Thyroid gland (tissue), 4 donors: ENCODE data around the gene SLC25A26. TPM values are rescaled to one million over a fixed set of nuclear protein-coding genes. Genes with fewer than 3 reads are reported as not detected.

Experiments used
- DNase-seq, 2 donors: peaks; one replicate each; pipeline ENCODE4 v3.0.0-alpha.2; 2019
- H3K27ac ChIP-seq, 3 donors: fragments of 200-600 bp; sonication (generic); 1 replicate in 2 of 3; 2 replicates in 1 of 3; pipeline ENCODE4 v1.5.1; 2016 to 2019; ENCODE audit warnings: mild to moderate bottlenecking in 1 of 3, moderate library complexity in 1 of 3
- H3K27me3 ChIP-seq: fragments of 200-600 bp; sonication (generic); one replicate; pipeline ENCODE4 v1.5.1; 2019
- H3K36me3 ChIP-seq, 2 donors: fragments of 200-600 bp; sonication (generic); one replicate each; pipeline ENCODE4 v1.5.1; 2016 to 2019
- H3K4me1 ChIP-seq, 2 donors: fragments of 200-600 bp; sonication (generic); one replicate each; pipeline ENCODE4 v1.5.1; 2017 to 2019
- H3K4me3 ChIP-seq, 3 donors: fragments of 200-600 bp; sonication (generic); replicated peaks in 1 of 3; 1 replicate in 2 of 3; 2 replicates in 1 of 3; pipeline ENCODE4 v1.5.1; 2016; ENCODE audit warnings: mild to moderate bottlenecking in 1 of 3
- H3K9me3 ChIP-seq: fragments of 200-600 bp; sonication (generic); one replicate; pipeline ENCODE4 v1.5.1; 2017
- POLR2A ChIP-seq, 2 donors: fragments of 450-650 bp; IDR thresholded peaks; one replicate each; pipeline ENCODE4 v1.6.1; 2017; ENCODE audit warnings: antibody characterized with exemption in 2 of 2, mild to moderate bottlenecking in 2 of 2, moderate library complexity in 1 of 2
- WGBS, 2 donors: methylation state at CpG; one replicate each; pipeline ENCODE4 v1.1.5; 2017; 5-methylcytosine and 5-hydroxymethylcytosine counted together
- intact Hi-C: fragments of 100-400 bp; cut with DNase I; formaldehyde crosslinking; loops from one replicate; pipeline ENCODE4 v1.15.1; 2023
- total RNA-seq, 4 donors: library from RNA; depleted of rRNA; stranded (reverse); fragments of >200 nt; gene quantifications; one replicate each; pipeline ENCODE4 v1.2.3, GENCODE V29; 2016
- TF ChIP-seq, protein P1 (sequence below), 6 experiments: fragments of 200-600 bp in 3 of 6; fragments of 450-650 bp in 3 of 6; sonication (generic) in 3 of 6; IDR thresholded peaks; one replicate each; pipeline ENCODE4 v1.5.1; 2016 to 2019; ENCODE audit warnings: antibody characterized with exemption in 6 of 6, mild to moderate bottlenecking in 2 of 6, inconsistent platforms in 1 of 6, moderate library complexity in 1 of 6

Gene SLC25A26
- total RNA-seq, 4 donors from 2014 or later: 30.9 to 34.7 (median 32.4) TPM

DNA sequence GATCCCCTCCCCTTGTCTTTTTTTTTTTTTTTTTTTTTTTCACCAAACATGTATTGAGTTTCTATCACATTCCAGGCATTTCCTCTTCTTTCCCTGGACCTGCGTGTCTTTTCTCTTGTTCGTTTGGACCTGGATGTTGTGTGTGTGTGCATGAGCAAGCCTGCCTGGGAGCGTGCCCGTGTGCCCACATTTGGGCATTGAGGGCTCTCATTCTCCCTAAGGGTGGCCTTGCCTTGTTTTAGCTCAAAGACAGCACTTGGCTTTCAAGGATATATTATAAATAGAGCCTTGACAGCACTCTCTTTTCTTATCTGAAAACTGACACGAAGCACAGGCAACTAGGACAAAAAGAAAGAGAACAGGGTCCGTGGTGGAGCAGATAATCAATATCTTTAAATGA, 39.0 kb upstream of the SLC25A26 start:
- TF ChIP-seq POLR2A (IDR thresholded peaks at IDR 0.05): no peak
- TF ChIP-seq, protein P1, sequence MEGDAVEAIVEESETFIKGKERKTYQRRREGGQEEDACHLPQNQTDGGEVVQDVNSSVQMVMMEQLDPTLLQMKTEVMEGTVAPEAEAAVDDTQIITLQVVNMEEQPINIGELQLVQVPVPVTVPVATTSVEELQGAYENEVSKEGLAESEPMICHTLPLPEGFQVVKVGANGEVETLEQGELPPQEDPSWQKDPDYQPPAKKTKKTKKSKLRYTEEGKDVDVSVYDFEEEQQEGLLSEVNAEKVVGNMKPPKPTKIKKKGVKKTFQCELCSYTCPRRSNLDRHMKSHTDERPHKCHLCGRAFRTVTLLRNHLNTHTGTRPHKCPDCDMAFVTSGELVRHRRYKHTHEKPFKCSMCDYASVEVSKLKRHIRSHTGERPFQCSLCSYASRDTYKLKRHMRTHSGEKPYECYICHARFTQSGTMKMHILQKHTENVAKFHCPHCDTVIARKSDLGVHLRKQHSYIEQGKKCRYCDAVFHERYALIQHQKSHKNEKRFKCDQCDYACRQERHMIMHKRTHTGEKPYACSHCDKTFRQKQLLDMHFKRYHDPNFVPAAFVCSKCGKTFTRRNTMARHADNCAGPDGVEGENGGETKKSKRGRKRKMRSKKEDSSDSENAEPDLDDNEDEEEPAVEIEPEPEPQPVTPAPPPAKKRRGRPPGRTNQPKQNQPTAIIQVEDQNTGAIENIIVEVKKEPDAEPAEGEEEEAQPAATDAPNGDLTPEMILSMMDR (IDR thresholded peaks at IDR 0.05): no peak
- Histone ChIP-seq H3K27me3 (no peaks in the 10 kb centered on the region), H3K4me1 (no peaks in the 10 kb centered on the region), H3K27ac (no peak overlapping the region), H3K4me3 (no peak overlapping the region), H3K9me3 (no peaks in the 10 kb centered on the region), H3K36me3 (no peaks in the 10 kb centered on the region)
- intact Hi-C loops: no loop called here
- WGBS, 2 donors: 72 to 86% methylated on average over 6 of the region's 6 CpGs
- DNase-seq: no peak

DNA sequence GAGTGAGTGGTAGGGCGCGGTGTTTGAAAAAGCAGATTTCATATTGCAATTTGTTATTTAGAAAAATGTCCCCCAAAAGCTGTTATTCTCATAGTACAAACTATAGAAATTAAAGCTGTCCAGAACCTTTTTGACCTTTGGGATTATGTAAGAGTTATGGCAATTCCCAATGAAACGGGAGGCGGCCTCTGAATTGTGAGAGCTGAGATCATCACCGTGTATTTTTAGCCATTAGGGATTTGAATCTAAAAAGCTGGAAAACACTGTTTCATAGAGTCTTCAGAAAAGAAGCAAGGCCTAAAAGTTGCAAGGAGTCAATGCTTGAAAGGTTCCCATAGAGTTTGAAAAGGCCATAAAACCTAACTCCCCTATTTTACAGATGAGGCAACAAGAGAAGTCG, 38.6 kb upstream of the SLC25A26 start:
- Histone ChIP-seq H3K9me3 (no peaks in the 10 kb centered on the region), H3K27me3 (no peaks in the 10 kb centered on the region), H3K4me1 (no peaks in the 10 kb centered on the region), H3K36me3 (no peaks in the 10 kb centered on the region), H3K27ac (no peak overlapping the region), H3K4me3 (no peak overlapping the region)
- intact Hi-C loops: no loop called here
- WGBS, 2 donors: 78% methylated on average over 6 of the region's 6 CpGs
- DNase-seq: no peak
- no peak for TF ChIP-seq POLR2A (IDR thresholded peaks at IDR 0.05)
- TF ChIP-seq, protein P1 (IDR thresholded peaks at IDR 0.05): no peak

DNA sequence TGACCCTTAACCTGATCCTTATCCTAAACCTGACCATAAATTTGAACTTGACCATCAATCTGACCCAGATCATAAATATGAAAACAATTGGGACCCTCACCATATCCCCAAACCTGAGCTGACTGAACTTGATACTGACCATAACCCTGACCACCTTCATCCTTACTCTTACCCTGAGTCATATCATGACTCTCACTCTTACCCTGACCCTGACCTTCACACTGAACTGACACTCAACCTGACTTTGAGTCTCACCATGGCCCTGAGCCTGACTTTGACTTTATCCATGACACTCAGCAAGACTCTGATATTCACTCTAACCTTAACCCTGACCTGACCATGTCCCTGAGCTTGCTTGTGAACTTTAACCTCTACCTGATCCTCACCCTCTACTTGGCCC, 34.3 kb upstream of the SLC25A26 start:
- Histone ChIP-seq H3K9me3 (no peaks in the 10 kb centered on the region), H3K36me3 (no peaks in the 10 kb centered on the region), H3K27me3 (no peaks in the 10 kb centered on the region), H3K27ac (no peak overlapping the region), H3K4me1 (no peaks in the 10 kb centered on the region), H3K4me3 (no peak overlapping the region)
- no peak for DNase-seq
- intact Hi-C loops: no loop called here
- TF ChIP-seq, protein P1 (IDR thresholded peaks at IDR 0.05): no peak
- no peak for TF ChIP-seq POLR2A (IDR thresholded peaks at IDR 0.05)

GRCh38 chr3:66195347-66195783, 25.4 kb upstream of the SLC25A26 start:
- H3K36me3 ChIP-seq: no peaks in the 10 kb centered on the region
- TF ChIP-seq, protein P1 (IDR thresholded peaks at IDR 0.05): peak in 1 of 6 experiments; percentile 32
- no peak for TF ChIP-seq POLR2A (IDR thresholded peaks at IDR 0.05)
- WGBS, 2 donors: 11 to 31% methylated on average over 21 of the region's 21 CpGs
- DNase-seq: peak; percentile 65 to 72
- H3K4me3 ChIP-seq: no peak overlapping the region
- H3K27ac ChIP-seq: no peak overlapping the region
- H3K4me1 ChIP-seq: no peaks in the 10 kb centered on the region
- H3K9me3 ChIP-seq: no peaks in the 10 kb centered on the region
- intact Hi-C loops: no loop called here
- no peaks in the 10 kb centered on the region for H3K27me3 ChIP-seq

GRCh38 chr3:66196633-66197032, 24.2 kb upstream of the SLC25A26 start:
- TF ChIP-seq, protein P1 (IDR thresholded peaks at IDR 0.05): peak in 4 of 6 experiments; percentile 11 to 61 (median 40)
- no peak for TF ChIP-seq POLR2A (IDR thresholded peaks at IDR 0.05)
- H3K27me3 ChIP-seq: no peaks in the 10 kb centered on the region
- DNase-seq: no peak
- no peak overlapping the region for H3K4me3 ChIP-seq
- no peak overlapping the region for H3K27ac ChIP-seq
- intact Hi-C loops: no loop called here
- H3K4me1 ChIP-seq: no peaks in the 10 kb centered on the region
- no peaks in the 10 kb centered on the region for H3K9me3 ChIP-seq
- H3K36me3 ChIP-seq: no peaks in the 10 kb centered on the region
